ENCODE measurements around the gene MRPL38. TPM values are rescaled to one million over a fixed set of nuclear protein-coding genes. Genes with fewer than 3 reads are reported as not detected.

MRPL38 gene
- total RNA-seq, 2 donors from 2014 or later, result 103 to 118 TPM

GRCh38 chr17:75941442-75941819 lies 36.7 kb upstream of the MRPL38 start:
- Histone ChIP-seq H3K4me1 (ENCODE audit: control insufficient read depth, insufficient read depth, low read length) (no peaks in the 10 kb centered on the region), H3K27me3 (ENCODE audit: control insufficient read depth, insufficient read depth, low read length, poor library complexity, severe bottlenecking) (no peaks in the 10 kb centered on the region), H3K9ac (ENCODE audit: extremely low read depth, low read length, poor library complexity, severe bottlenecking) (no peak overlapping the region), H3K36me3 (ENCODE audit: control insufficient read depth, insufficient read depth, low read length) (peaks cover 36% of the 10 kb centered on the region), H3K9me3 (ENCODE audit: control insufficient read depth, low read length) (no peaks in the 10 kb centered on the region), H3K27ac (ENCODE audit: low read depth, low read length) (no peak overlapping the region), H3K4me3 (ENCODE audit: low read length) (peak overlapping the region; percentile 91)
- 83 to 85% methylated on average over 1 to 5 of the region's 6 CpGs for WGBS, 2 experiments (ENCODE audit: insufficient coverage in 1 of 2, insufficient read length in 1 of 2)
- H3K36me3 Mint-ChIP-seq (ENCODE audit: low read depth), result peaks cover 22% of the 10 kb centered on the region
- no peaks in the 10 kb centered on the region for H3K9me3 Mint-ChIP-seq
- DNase-seq, result peak; percentile 54
- no peaks in the 10 kb centered on the region for H3K27me3 Mint-ChIP-seq (ENCODE audit: insufficient read depth)
- peak overlapping the region; percentile 94 for H3K27ac Mint-ChIP-seq
- H3K4me1 Mint-ChIP-seq, result peaks cover 8% of the 10 kb centered on the region
- peak overlapping the region; percentile 85 for H3K4me3 Mint-ChIP-seq
- TF ChIP-seq CTCF (conservative IDR thresholded peaks at IDR 0.05), result no peak

GRCh38 chr17:75940727-75941441 lies 36.2 kb upstream of the MRPL38 start, which contains the start of gene FBF1:
Gene FBF1 (minus strand): TSS chr17:75941042. CDS start chr17:75938149, 2,893 bp downstream.
- H3K4me3 ChIP-seq (ENCODE audit: low read length), result peak within 1 kb of the TSS; percentile 91
- peak; percentile 100 for DNase-seq
- no peaks in the 10 kb centered on the region for H3K4me1 ChIP-seq (ENCODE audit: control insufficient read depth, insufficient read depth, low read length)
- no peaks in the 10 kb centered on the region for H3K27me3 ChIP-seq (ENCODE audit: control insufficient read depth, insufficient read depth, low read length, poor library complexity, severe bottlenecking)
- H3K9me3 Mint-ChIP-seq, result no peaks in the 10 kb centered on the region
- peaks cover 17% of the 10 kb centered on the region for H3K36me3 Mint-ChIP-seq (ENCODE audit: low read depth)
- peak within 1 kb of the TSS; percentile 94 for H3K27ac Mint-ChIP-seq
- H3K9me3 ChIP-seq (ENCODE audit: control insufficient read depth, low read length), result no peaks in the 10 kb centered on the region
- 0 to 1% methylated on average over 29 to 63 of the region's 63 CpGs for WGBS, 2 experiments (ENCODE audit: insufficient coverage in 1 of 2, insufficient read length in 1 of 2)
- H3K27me3 Mint-ChIP-seq (ENCODE audit: insufficient read depth), result no peaks in the 10 kb centered on the region
- H3K4me1 Mint-ChIP-seq, result peaks cover 8% of the 10 kb centered on the region
- H3K27ac ChIP-seq (ENCODE audit: low read depth, low read length), result peak within 1 kb of the TSS; percentile 29
- peak within 1 kb of the TSS; percentile 88 for H3K9ac ChIP-seq (ENCODE audit: extremely low read depth, low read length, poor library complexity, severe bottlenecking)
- peak; percentile 17 for TF ChIP-seq CTCF (conservative IDR thresholded peaks at IDR 0.05)
- H3K36me3 ChIP-seq (ENCODE audit: control insufficient read depth, insufficient read depth, low read length), result peaks cover 31% of the 10 kb centered on the region
- peak within 1 kb of the TSS; percentile 85 for H3K4me3 Mint-ChIP-seq

GRCh38 chr17:75937652-75938051 lies 33.0 kb upstream of the MRPL38 start:
- no peaks in the 10 kb centered on the region for H3K27me3 ChIP-seq (ENCODE audit: control insufficient read depth, insufficient read depth, low read length, poor library complexity, severe bottlenecking)
- H3K36me3 Mint-ChIP-seq (ENCODE audit: low read depth), result peaks cover 6% of the 10 kb centered on the region
- H3K9me3 ChIP-seq (ENCODE audit: control insufficient read depth, low read length), result no peaks in the 10 kb centered on the region
- no peak overlapping the region for H3K27ac Mint-ChIP-seq
- no peak overlapping the region for H3K4me3 Mint-ChIP-seq
- H3K4me3 ChIP-seq (ENCODE audit: low read length), result no peak overlapping the region
- TF ChIP-seq CTCF (conservative IDR thresholded peaks at IDR 0.05), result no peak
- H3K27me3 Mint-ChIP-seq (ENCODE audit: insufficient read depth), result no peaks in the 10 kb centered on the region
- H3K27ac ChIP-seq (ENCODE audit: low read depth, low read length), result no peak overlapping the region
- no peaks in the 10 kb centered on the region for H3K9me3 Mint-ChIP-seq
- H3K36me3 ChIP-seq (ENCODE audit: control insufficient read depth, insufficient read depth, low read length), result peaks cover 2% of the 10 kb centered on the region
- H3K4me1 Mint-ChIP-seq, result peaks cover 8% of the 10 kb centered on the region
- no peak overlapping the region for H3K9ac ChIP-seq (ENCODE audit: extremely low read depth, low read length, poor library complexity, severe bottlenecking)
- no peak for DNase-seq
- no peaks in the 10 kb centered on the region for H3K4me1 ChIP-seq (ENCODE audit: control insufficient read depth, insufficient read depth, low read length)
- WGBS, 2 experiments (ENCODE audit: insufficient coverage in 1 of 2, insufficient read length in 1 of 2), result 93 to 95% methylated on average over 12 to 13 of the region's 13 CpGs

All from endodermal cell (in vitro differentiated cells).